ENCODE measurements around the gene PFDN6.

PFDN6 gene

DNA sequence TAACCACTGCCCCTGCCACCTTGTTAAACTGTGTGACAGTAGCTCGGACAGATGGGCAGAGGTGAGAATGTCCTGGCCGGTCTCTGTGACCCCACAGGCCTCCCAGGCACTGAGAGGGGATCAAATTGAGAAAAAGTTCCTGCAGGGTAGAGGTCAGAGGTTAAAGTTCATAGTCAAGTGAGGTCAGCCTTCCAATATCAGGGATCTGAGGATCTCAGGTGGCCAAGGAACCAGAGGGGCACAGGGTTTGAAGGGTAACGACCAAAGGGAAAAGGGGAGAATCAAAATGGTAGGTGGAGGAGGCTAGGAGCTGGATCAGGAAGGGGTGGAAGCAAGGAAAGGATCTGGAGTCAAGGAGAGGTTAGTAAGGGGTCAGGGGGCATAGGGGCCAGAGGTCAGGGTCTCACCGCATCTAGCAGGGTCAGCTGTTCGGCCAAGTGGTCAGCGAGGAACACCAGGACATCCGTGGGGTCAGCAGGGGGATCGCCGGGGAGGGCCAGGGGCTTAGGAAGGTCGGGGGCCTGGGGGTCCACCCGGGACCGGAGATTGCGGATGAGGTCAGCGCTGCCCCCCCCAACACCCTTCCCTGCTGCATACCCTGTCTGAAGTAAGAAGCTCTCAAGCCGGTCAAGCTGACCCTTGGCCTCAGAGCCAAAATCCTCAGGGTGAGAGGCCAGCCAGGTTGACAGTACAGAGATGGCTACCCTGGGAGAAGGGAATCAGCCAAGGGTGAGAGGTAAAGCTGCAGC, 6.4 kb downstream of the PFDN6 start:
- no peak for DNase-seq
- H3K4me3 ChIP-seq (ENCODE audit: low read length), result no peak overlapping the region
- H3K36me3 ChIP-seq (replicated peaks; ENCODE audit: insufficient read depth, low read length), result no peaks in the 10 kb centered on the region

GRCh38 chr6:33296797-33297405, 7.5 kb downstream of the PFDN6 start:
- H3F3A ChIP-seq (ENCODE audit: insufficient read depth, low read length), result peaks cover 25% of the 10 kb centered on the region
- DNase-seq, result no peak
- no peaks in the 10 kb centered on the region for H4K20me1 ChIP-seq (ENCODE audit: insufficient read depth, low read length)
- no peaks in the 10 kb centered on the region for H3K36me3 ChIP-seq (replicated peaks; ENCODE audit: insufficient read depth, low read length)
- peaks cover 7% of the 10 kb centered on the region for H3K4me1 ChIP-seq (ENCODE audit: low read length)
- H3K9me3 ChIP-seq (replicated peaks; ENCODE audit: insufficient read depth, low read length), result no peaks in the 10 kb centered on the region
- no peak overlapping the region for H2AFZ ChIP-seq (ENCODE audit: low read length)
- H3K4me2 ChIP-seq (ENCODE audit: low read depth, low read length), result peak overlapping the region; percentile 56; the same call in 1 of the 2 replicates
- no peak for TF ChIP-seq CTCF (IDR thresholded peaks at IDR 0.05; ENCODE audit: low read length)
- no peak for TF ChIP-seq EZH2phosphoT487 (IDR thresholded peaks at IDR 0.05; ENCODE audit: low read length)
- no peak for TF ChIP-seq EZH2 (optimal IDR thresholded peaks at IDR 0.05; ENCODE audit: low read depth, low read length)
- no peaks in the 10 kb centered on the region for H3K27me3 ChIP-seq (replicated peaks; ENCODE audit: insufficient read depth, low read length)
- H3K9me2 ChIP-seq (replicated peaks; ENCODE audit: insufficient read depth, low read length), result no peaks in the 10 kb centered on the region
- peak overlapping the region; percentile 43; the same call in 1 of the 2 replicates for H3K9ac ChIP-seq (ENCODE audit: low read length)
- no peak overlapping the region for H3K27ac ChIP-seq (ENCODE audit: low read length)
- no peak overlapping the region for H3K4me3 ChIP-seq (ENCODE audit: low read length)
- H3K79me2 ChIP-seq (ENCODE audit: low read length), result peaks cover 14% of the 10 kb centered on the region; the same call in 1 of the 2 replicates

More for the DNA sequence above, 6.4 kb downstream of the PFDN6 start:
- Histone ChIP-seq H4K20me1 (ENCODE audit: insufficient read depth, low read length) (no peaks in the 10 kb centered on the region), H3K27ac (ENCODE audit: low read length) (no peak overlapping the region), H3K27me3 (replicated peaks; ENCODE audit: insufficient read depth, low read length) (no peaks in the 10 kb centered on the region), H2AFZ (ENCODE audit: low read length) (no peak overlapping the region), H3K4me2 (ENCODE audit: low read depth, low read length) (no peak overlapping the region), H3K79me2 (ENCODE audit: low read length) (peaks cover 25% of the 10 kb centered on the region), H3K9ac (ENCODE audit: low read length) (no peak overlapping the region), H3F3A (ENCODE audit: insufficient read depth, low read length) (peaks cover 23% of the 10 kb centered on the region), H3K9me2 (replicated peaks; ENCODE audit: insufficient read depth, low read length) (no peaks in the 10 kb centered on the region), H3K4me1 (ENCODE audit: low read length) (peaks cover 9% of the 10 kb centered on the region), H3K9me3 (replicated peaks; ENCODE audit: insufficient read depth, low read length) (no peaks in the 10 kb centered on the region)
- TF ChIP-seq EZH2 (optimal IDR thresholded peaks at IDR 0.05; ENCODE audit: low read depth, low read length), result no peak
- TF ChIP-seq CTCF (IDR thresholded peaks at IDR 0.05; ENCODE audit: low read length), result no peak
- TF ChIP-seq EZH2phosphoT487 (IDR thresholded peaks at IDR 0.05; ENCODE audit: low read length), result no peak

- Histone ChIP-seq H3K4me2 (ENCODE audit: low read depth, low read length) (peak overlapping the region; percentile 56), H2AFZ (ENCODE audit: low read length) (no peak overlapping the region; the same call in 1 of the 2 replicates), H3K4me1 (ENCODE audit: low read length) (peaks cover 7% of the 10 kb centered on the region), H3K27ac (ENCODE audit: low read length) (0 out of 2 replicates have a peak overlapping the region, but pooled peaks have one; percentile 7), H3K36me3 (replicated peaks; ENCODE audit: insufficient read depth, low read length) (no peaks in the 10 kb centered on the region), H4K20me1 (ENCODE audit: insufficient read depth, low read length) (no peaks in the 10 kb centered on the region), H3K27me3 (replicated peaks; ENCODE audit: insufficient read depth, low read length) (no peaks in the 10 kb centered on the region), H3K4me3 (ENCODE audit: low read length) (peak overlapping the region; percentile 18), H3K79me2 (ENCODE audit: low read length) (peaks cover 14% of the 10 kb centered on the region; the same call in 1 of the 2 replicates), H3F3A (ENCODE audit: insufficient read depth, low read length) (peaks cover 25% of the 10 kb centered on the region), H3K9me2 (replicated peaks; ENCODE audit: insufficient read depth, low read length) (no peaks in the 10 kb centered on the region), H3K9me3 (replicated peaks; ENCODE audit: insufficient read depth, low read length) (no peaks in the 10 kb centered on the region), H3K9ac (ENCODE audit: low read length) (peak overlapping the region; percentile 43; the same call in 1 of the 2 replicates)
- TF ChIP-seq EZH2 (optimal IDR thresholded peaks at IDR 0.05; ENCODE audit: low read depth, low read length) (no peak), EZH2phosphoT487 (IDR thresholded peaks at IDR 0.05; ENCODE audit: low read length) (no peak), CTCF (IDR thresholded peaks at IDR 0.05; ENCODE audit: low read length) (no peak)
- no peak for DNase-seq
Measured at GRCh38 chr6:33297406-33297955, 8.1 kb downstream of the PFDN6 start.

All from MM.1S (cell line).